OCI-LY1 (cell line): ENCODE measurements around the gene CCDC192.
"Not testable (repeated sequence)": the region's sequence is repeated elsewhere in the genome, so short reads cannot be mapped to it uniquely, and the experiment has no call there.

Experiments used
- H2AFZ ChIP-seq: fragments of 200-600 bp; sonication (generic), shearing (Covaris generic); 2 replicates; pipeline ENCODE4 v1.6.0; 2014; ENCODE audit warnings: antibody characterized with exemption, mild to moderate bottlenecking, low read length
- H3F3A ChIP-seq: fragments of 200-600 bp; sonication (generic), shearing (Covaris generic); 2 replicates; pipeline ENCODE4 v1.6.0; 2014; ENCODE audit warnings: mild to moderate bottlenecking, antibody characterized with exemption, low read length, moderate library complexity; ENCODE audit not compliant: insufficient read depth
- H3K27ac ChIP-seq: fragments of 200-600 bp; sonication (generic); 2 replicates; pipeline ENCODE4 v1.5.1; 2014; ENCODE audit warnings: low read length, mixed run types, mild to moderate bottlenecking, low read depth; ENCODE audit not compliant: poor library complexity, severe bottlenecking
- H3K27me3 ChIP-seq: fragments of 200-600 bp; sonication (generic); 2 replicates; pipeline ENCODE4 v1.6.0; 2014; ENCODE audit warnings: antibody characterized with exemption, mild to moderate bottlenecking, low read length, moderate library complexity; ENCODE audit not compliant: insufficient read depth
- H3K36me3 ChIP-seq: fragments of 200-600 bp; sonication (generic); 2 replicates; pipeline ENCODE4 v1.6.1; 2014; ENCODE audit warnings: mild to moderate bottlenecking, antibody characterized with exemption, low read length, moderate library complexity, mixed read lengths; ENCODE audit not compliant: insufficient read depth
- H3K4me1 ChIP-seq: fragments of 200-600 bp; sonication (generic); 2 replicates; pipeline ENCODE4 v1.5.1; 2014; ENCODE audit warnings: mild to moderate bottlenecking, low read length, moderate library complexity; ENCODE audit not compliant: insufficient read depth, severe bottlenecking
- H3K4me2 ChIP-seq: fragments of 200-600 bp; sonication (generic), shearing (Covaris generic); 2 replicates; pipeline ENCODE4 v1.6.1; 2014; ENCODE audit warnings: low read length
- H3K4me3 ChIP-seq: fragments of 200-600 bp; sonication (generic); 2 replicates; pipeline ENCODE4 v1.5.1; 2014; ENCODE audit warnings: low read length, low read depth, mild to moderate bottlenecking, mixed read lengths; ENCODE audit not compliant: poor library complexity, severe bottlenecking
- H3K79me2 ChIP-seq: fragments of 200-600 bp; shearing (Covaris generic); 2 replicates; pipeline ENCODE4 v1.6.1; 2016; ENCODE audit warnings: mixed run types, low read length, mixed read lengths; ENCODE audit not compliant: insufficient read depth
- H3K9ac ChIP-seq: fragments of 200-600 bp; sonication (generic), shearing (Covaris generic); 2 replicates; pipeline ENCODE4 v1.6.1; 2014; ENCODE audit warnings: mild to moderate bottlenecking, low read length, mixed read lengths
- H3K9me2 ChIP-seq: fragments of 200-600 bp; sonication (generic), shearing (Covaris generic); 2 replicates; pipeline ENCODE4 v1.6.1; 2014; ENCODE audit warnings: low read depth, mild to moderate bottlenecking, low read length, mixed read lengths
- H3K9me3 ChIP-seq: fragments of 200-600 bp; shearing (Covaris generic); 2 replicates; pipeline ENCODE4 v1.6.1; 2014; ENCODE audit warnings: low read length, mixed read lengths
- H4K20me1 ChIP-seq: fragments of 200-600 bp; sonication (generic), shearing (Covaris generic); 2 replicates; pipeline ENCODE4 v1.6.0; 2016; ENCODE audit warnings: mild to moderate bottlenecking, low read length; ENCODE audit not compliant: insufficient read depth
- EZH2 ChIP-seq: fragments of 200-600 bp; sonication (generic), shearing (Covaris generic); IDR thresholded peaks from 2 replicates; pipeline ENCODE4 v1.8.0; 2017; ENCODE audit warnings: borderline replicate concordance, mixed run types, mild to moderate bottlenecking, antibody characterized with exemption, low read length, moderate library complexity, mixed read lengths
- TF ChIP-seq, protein P1 (sequence below): fragments of 200-600 bp; sonication (generic), shearing (Covaris generic); IDR thresholded peaks from 2 replicates; pipeline ENCODE4 v1.5.1; 2017; ENCODE audit warnings: mild to moderate bottlenecking, antibody characterized with exemption, low read length, moderate library complexity, mixed read lengths

Gene CCDC192

DNA sequence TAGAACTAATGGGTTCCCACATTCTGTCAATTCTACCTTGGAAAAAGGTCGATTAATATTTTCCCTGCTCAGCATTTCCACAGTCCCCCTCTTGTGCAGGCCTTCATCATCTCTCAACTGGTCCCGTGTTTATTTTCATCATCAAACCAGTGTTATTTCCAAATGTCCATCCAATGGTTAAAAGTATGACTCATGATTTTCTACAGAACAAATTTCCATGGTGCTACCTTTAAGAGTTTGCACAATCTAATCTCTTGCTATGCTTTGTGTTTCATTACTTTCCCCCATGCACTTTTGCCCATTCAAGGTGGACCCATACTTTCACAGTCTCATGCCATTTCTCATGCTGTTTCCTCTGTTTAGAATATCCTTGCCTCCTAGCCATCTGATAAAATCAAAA lies 143.7 kb downstream of the CCDC192 start:
- no peaks in the 10 kb centered on the region for H3K9me3 ChIP-seq
- H3F3A ChIP-seq: no peaks in the 10 kb centered on the region
- no peak overlapping the region for H3K4me2 ChIP-seq
- H4K20me1 ChIP-seq: no peaks in the 10 kb centered on the region
- no peak for TF ChIP-seq EZH2
- TF ChIP-seq, protein P1, sequence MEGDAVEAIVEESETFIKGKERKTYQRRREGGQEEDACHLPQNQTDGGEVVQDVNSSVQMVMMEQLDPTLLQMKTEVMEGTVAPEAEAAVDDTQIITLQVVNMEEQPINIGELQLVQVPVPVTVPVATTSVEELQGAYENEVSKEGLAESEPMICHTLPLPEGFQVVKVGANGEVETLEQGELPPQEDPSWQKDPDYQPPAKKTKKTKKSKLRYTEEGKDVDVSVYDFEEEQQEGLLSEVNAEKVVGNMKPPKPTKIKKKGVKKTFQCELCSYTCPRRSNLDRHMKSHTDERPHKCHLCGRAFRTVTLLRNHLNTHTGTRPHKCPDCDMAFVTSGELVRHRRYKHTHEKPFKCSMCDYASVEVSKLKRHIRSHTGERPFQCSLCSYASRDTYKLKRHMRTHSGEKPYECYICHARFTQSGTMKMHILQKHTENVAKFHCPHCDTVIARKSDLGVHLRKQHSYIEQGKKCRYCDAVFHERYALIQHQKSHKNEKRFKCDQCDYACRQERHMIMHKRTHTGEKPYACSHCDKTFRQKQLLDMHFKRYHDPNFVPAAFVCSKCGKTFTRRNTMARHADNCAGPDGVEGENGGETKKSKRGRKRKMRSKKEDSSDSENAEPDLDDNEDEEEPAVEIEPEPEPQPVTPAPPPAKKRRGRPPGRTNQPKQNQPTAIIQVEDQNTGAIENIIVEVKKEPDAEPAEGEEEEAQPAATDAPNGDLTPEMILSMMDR: no peak
- H3K9ac ChIP-seq: no peak overlapping the region
- H3K27ac ChIP-seq: no peak overlapping the region
- no peak overlapping the region for H3K4me3 ChIP-seq
- H3K36me3 ChIP-seq: no peaks in the 10 kb centered on the region
- H3K79me2 ChIP-seq: no peaks in the 10 kb centered on the region
- H3K4me1 ChIP-seq: peaks cover 12% of the 10 kb centered on the region
- H2AFZ ChIP-seq: no peak overlapping the region
- no peaks in the 10 kb centered on the region for H3K9me2 ChIP-seq
- no peaks in the 10 kb centered on the region for H3K27me3 ChIP-seq

DNA sequence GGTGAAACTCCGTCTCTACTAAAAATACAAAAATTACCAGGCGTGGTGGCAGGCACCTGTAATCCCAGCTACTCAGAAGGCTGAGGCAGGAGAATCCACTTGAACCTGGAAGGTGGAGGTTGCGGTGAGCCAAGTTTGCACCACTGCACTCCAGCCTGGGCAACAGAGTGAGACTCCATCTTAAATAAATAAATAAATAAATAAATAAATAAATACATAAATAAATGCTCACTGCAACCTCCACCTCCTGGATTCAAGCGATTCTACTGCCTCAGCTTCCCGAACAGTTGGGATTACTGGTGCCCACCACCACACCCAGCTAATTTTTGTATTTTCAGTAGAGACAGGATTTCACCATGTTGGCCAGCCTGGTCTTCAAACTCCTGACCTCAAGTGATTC lies 144.4 kb downstream of the CCDC192 start:
- H3K36me3 ChIP-seq, H3F3A ChIP-seq, H3K4me3 ChIP-seq, H3K9me3 ChIP-seq, H3K9ac ChIP-seq, H3K27ac ChIP-seq, H3K9me2 ChIP-seq, H4K20me1 ChIP-seq, H3K4me2 ChIP-seq, H3K79me2 ChIP-seq, H2AFZ ChIP-seq, H3K27me3 ChIP-seq: not testable (repeated sequence)
- H3K4me1 ChIP-seq: peaks cover 12% of the 10 kb centered on the region

DNA sequence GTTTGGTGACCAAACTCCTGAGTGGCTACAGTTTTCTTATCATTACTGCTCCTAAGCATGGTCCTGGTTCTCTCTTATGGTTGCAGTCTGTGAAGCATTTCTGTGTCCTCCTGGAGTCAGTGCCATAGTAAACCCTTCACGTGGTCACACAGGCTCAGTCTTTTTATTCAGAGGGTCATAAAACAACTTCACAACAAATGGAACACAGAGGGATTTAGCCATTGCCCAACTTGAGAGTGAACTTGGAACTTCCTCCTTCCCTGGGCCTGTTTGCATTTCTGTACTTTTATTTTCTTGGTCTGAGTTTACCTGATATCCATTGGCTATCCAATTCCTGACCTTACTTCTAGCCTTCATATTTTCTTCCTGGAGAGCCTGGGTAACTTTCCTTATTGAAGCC lies 144.9 kb downstream of the CCDC192 start:
- no peak overlapping the region for H2AFZ ChIP-seq
- H3K27me3 ChIP-seq: no peaks in the 10 kb centered on the region
- H3K4me2 ChIP-seq: no peak overlapping the region
- H3K36me3 ChIP-seq: no peaks in the 10 kb centered on the region
- TF ChIP-seq EZH2: no peak
- TF ChIP-seq, protein P1: no peak
- H3K4me1 ChIP-seq: peaks cover 12% of the 10 kb centered on the region
- no peaks in the 10 kb centered on the region for H3K79me2 ChIP-seq
- no peak overlapping the region for H3K27ac ChIP-seq
- H3K9me3 ChIP-seq: no peaks in the 10 kb centered on the region
- H3K9ac ChIP-seq: no peak overlapping the region
- H3K9me2 ChIP-seq: no peaks in the 10 kb centered on the region
- no peak overlapping the region for H3K4me3 ChIP-seq
- no peaks in the 10 kb centered on the region for H3F3A ChIP-seq
- H4K20me1 ChIP-seq: no peaks in the 10 kb centered on the region

DNA sequence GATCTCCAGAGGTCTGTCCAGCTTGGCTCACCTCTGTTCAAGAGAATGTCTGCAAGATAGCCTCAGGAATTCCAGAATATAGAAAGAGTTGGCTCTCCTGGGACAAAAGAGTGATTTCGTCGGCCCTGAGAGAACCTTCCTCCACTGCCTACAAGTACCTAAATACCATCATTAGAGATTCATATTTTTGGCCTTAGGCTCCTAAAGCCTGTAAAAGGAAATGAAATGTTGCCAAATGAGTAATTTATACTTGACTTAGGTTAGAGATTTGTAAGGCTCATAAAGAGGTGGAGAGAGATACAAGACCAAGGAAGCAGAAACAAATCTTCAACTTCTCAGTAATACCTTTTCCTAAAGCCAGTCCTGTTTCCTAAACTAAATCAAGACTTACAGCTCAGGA lies 146.2 kb downstream of the CCDC192 start:
- Histone ChIP-seq H3K27me3 (no peaks in the 10 kb centered on the region), H3K79me2 (no peaks in the 10 kb centered on the region)
- no peak for TF ChIP-seq EZH2
- TF ChIP-seq, protein P1: no peak

More for the DNA sequence above, 146.2 kb downstream of the CCDC192 start:
- Histone ChIP-seq H2AFZ (no peak overlapping the region), H3F3A (no peaks in the 10 kb centered on the region), H4K20me1 (no peaks in the 10 kb centered on the region), H3K4me3 (no peak overlapping the region), H3K9ac (no peak overlapping the region), H3K36me3 (no peaks in the 10 kb centered on the region), H3K9me3 (no peaks in the 10 kb centered on the region), H3K4me1 (peaks cover 9% of the 10 kb centered on the region), H3K27ac (no peak overlapping the region), H3K4me2 (no peak overlapping the region), H3K9me2 (no peaks in the 10 kb centered on the region)
